IMR-90 (cell line): Measurements from ENCODE around the gene SIGLEC15. TPM values are rescaled to one million over a fixed set of nuclear protein-coding genes. Genes with fewer than 3 reads are reported as not detected.

Experiments
- ATAC-seq: fragments of 200-7000 bp; cut with Tn5 transposase; 2 replicates; pipeline ENCODE4 v1.9.1; 2020; ENCODE audit warnings: low read depth, mild to moderate bottlenecking, moderate library complexity
- BruUV-seq: library from RNA; stranded (reverse); fragments of 400-500 nt; replicated peaks from 2 replicates; lab custom pipeline; 2021; lab: Mats Ljungman, UMichigan
- CTCF ChIA-PET: fragments of 300-600 bp; formaldehyde crosslinking; extraction: SDS; loops from one replicate; lab custom pipeline; 2021; ENCODE audit warnings: antibody characterized with exemption; lab: Yijun Ruan, JAX
- POLR2A ChIA-PET: fragments of 300-600 bp; sonication (Branson Sonifier 250); formaldehyde crosslinking; loops from one replicate; lab custom pipeline; 2022; ENCODE audit warnings: antibody characterized with exemption; ENCODE audit not compliant: unreplicated experiment; lab: Charles Lee
- DNase-seq: peaks from one replicate; pipeline ENCODE4 v3.0.0; 2013
- H2AFZ ChIP-seq: replicated peaks from 2 replicates; pipeline ENCODE3; 2013; ENCODE audit warnings: low read length, mild to moderate bottlenecking; ENCODE audit not compliant: poor library complexity
- H2AK5ac ChIP-seq: 2 replicates; pipeline ENCODE4 v1.6.1; 2013; ENCODE audit warnings: low read depth, low read length, inconsistent platforms
- H2AK9ac ChIP-seq: replicated peaks from 2 replicates; pipeline ENCODE3; 2013; ENCODE audit warnings: mild to moderate bottlenecking, low read depth, low read length, moderate library complexity; ENCODE audit not compliant: poor library complexity
- H2BK120ac ChIP-seq: 2 replicates; pipeline ENCODE4 v1.6.1; 2013; ENCODE audit warnings: low read depth, low read length, inconsistent platforms
- H2BK15ac ChIP-seq: 3 replicates; pipeline ENCODE4 v1.6.1; 2013; ENCODE audit warnings: low read depth, low read length, inconsistent platforms
- H2BK20ac ChIP-seq: 2 replicates; pipeline ENCODE4 v1.6.1; 2013; ENCODE audit warnings: low read depth, mild to moderate bottlenecking, inconsistent platforms, low read length, moderate library complexity
- H2BK5ac ChIP-seq: 2 replicates; pipeline ENCODE4 v1.6.1; 2013; ENCODE audit warnings: mild to moderate bottlenecking, low read depth, low read length, inconsistent platforms; ENCODE audit not compliant: poor library complexity, severe bottlenecking
- H3K14ac ChIP-seq: replicated peaks from 2 replicates; pipeline ENCODE4 v1.6.1; 2013; ENCODE audit warnings: low read depth, low read length, inconsistent platforms
- H3K18ac ChIP-seq: 2 replicates; pipeline ENCODE4 v1.6.1; 2013; ENCODE audit warnings: low read depth, low read length, control low read depth
- H3K23ac ChIP-seq: 2 replicates; pipeline ENCODE4 v1.6.1; 2013; ENCODE audit warnings: low read depth, low read length, inconsistent platforms
- H3K27ac ChIP-seq: 2 replicates; pipeline ENCODE4 v1.5.1; 2013; ENCODE audit warnings: mild to moderate bottlenecking, control low read depth, low read length; ENCODE audit not compliant: insufficient read depth
- H3K27me3 ChIP-seq: 2 replicates; pipeline ENCODE4 v1.6.1; 2013; ENCODE audit warnings: low read length; ENCODE audit not compliant: control insufficient read depth, insufficient read depth
- H3K36me3 ChIP-seq: 2 replicates; pipeline ENCODE4 v1.6.1; 2013; ENCODE audit warnings: low read length, mixed read lengths; ENCODE audit not compliant: control insufficient read depth, insufficient read depth
- H3K4ac ChIP-seq: 2 replicates; pipeline ENCODE4 v1.6.1; 2013; ENCODE audit warnings: low read depth, low read length, inconsistent platforms
- H3K4me1 ChIP-seq: 2 replicates; pipeline ENCODE4 v1.6.1; 2013; ENCODE audit warnings: low read length, mixed read lengths; ENCODE audit not compliant: control insufficient read depth, insufficient read depth
- H3K4me2 ChIP-seq: 2 replicates; pipeline ENCODE4 v1.6.1; 2013; ENCODE audit warnings: low read depth, mild to moderate bottlenecking, control low read depth, low read length, moderate library complexity
- H3K4me3 ChIP-seq: 2 replicates; pipeline ENCODE4 v1.5.1; 2013; ENCODE audit warnings: low read depth, mild to moderate bottlenecking, control low read depth, low read length, moderate library complexity; ENCODE audit not compliant: insufficient read depth
- H3K56ac ChIP-seq: 2 replicates; pipeline ENCODE4 v1.6.1; 2013; ENCODE audit warnings: low read length, inconsistent platforms; ENCODE audit not compliant: insufficient read depth; ENCODE audit errors: extremely low read depth
- H3K79me1 ChIP-seq, 2 experiments: 2 replicates each; pipeline ENCODE4 v1.6.1; 2013; ENCODE audit warnings: low read length in 2 of 2, inconsistent platforms in 1 of 2, low read depth in 1 of 2
- H3K9ac ChIP-seq: 2 replicates; pipeline ENCODE4 v1.6.1; 2013; ENCODE audit warnings: low read depth, low read length, control low read depth
- H3K9me1 ChIP-seq: 2 replicates; pipeline ENCODE4 v1.6.1; 2013; ENCODE audit warnings: low read length, inconsistent platforms; ENCODE audit not compliant: insufficient read depth
- H3K9me3 ChIP-seq: 2 replicates; pipeline ENCODE4 v1.6.1; 2013; ENCODE audit warnings: low read length; ENCODE audit not compliant: control insufficient read depth, insufficient read depth
- H4K20me1 ChIP-seq: 2 replicates; pipeline ENCODE4 v1.6.1; 2013; ENCODE audit warnings: low read length, inconsistent platforms; ENCODE audit not compliant: insufficient read depth
- H4K5ac ChIP-seq: 2 replicates; pipeline ENCODE4 v1.6.1; 2013; ENCODE audit warnings: mild to moderate bottlenecking, low read depth, low read length, control low read depth
- H4K8ac ChIP-seq, 2 experiments: 2 replicates each; pipeline ENCODE4 v1.6.1; 2013; ENCODE audit warnings: low read depth in 2 of 2, low read length in 2 of 2, control low read depth in 1 of 2, inconsistent platforms in 1 of 2
- H4K91ac ChIP-seq: 2 replicates; pipeline ENCODE4 v1.6.1; 2013; ENCODE audit warnings: low read depth, low read length, inconsistent platforms; ENCODE audit not compliant: insufficient read depth
- BHLHE40 ChIP-seq: fragments of 150-350 bp; IDR thresholded peaks from 2 replicates; pipeline ENCODE4 v1.6.1; 2016; ENCODE audit warnings: mild to moderate bottlenecking, low read depth, low read length
- CEBPB ChIP-seq: IDR thresholded peaks from 2 replicates; pipeline ENCODE4 v1.6.1; 2012; ENCODE audit warnings: low read depth, low read length, improper control_type of control experiment
- CHD1 ChIP-seq: IDR thresholded peaks from 2 replicates; pipeline ENCODE4 v1.6.1; 2012; ENCODE audit warnings: low read depth, low read length, improper control_type of control experiment
- FOS ChIP-seq: fragments of 150-350 bp; IDR thresholded peaks from 2 replicates; pipeline ENCODE4 v1.6.1; 2016; ENCODE audit warnings: low read depth, low read length
- MAFK ChIP-seq: IDR thresholded peaks from 2 replicates; pipeline ENCODE4 v1.6.1; 2012; ENCODE audit warnings: low read depth, low read length, improper control_type of control experiment
- MAZ ChIP-seq: IDR thresholded peaks from 2 replicates; pipeline ENCODE4 v1.6.1; 2012; ENCODE audit warnings: low read depth, mild to moderate bottlenecking, low read length, improper control_type of control experiment, moderate library complexity, borderline replicate concordance
- MXI1 ChIP-seq: IDR thresholded peaks from 2 replicates; pipeline ENCODE4 v1.6.1; 2012; ENCODE audit warnings: low read depth, mild to moderate bottlenecking, low read length, moderate library complexity, borderline replicate concordance
- NFE2L2 ChIP-seq: fragments of 150-350 bp; IDR thresholded peaks from 2 replicates; pipeline ENCODE4 v1.6.1; 2016; ENCODE audit warnings: low read depth, mild to moderate bottlenecking, low read length
- POLR2A ChIP-seq: IDR thresholded peaks from 2 replicates; pipeline ENCODE4 v1.6.1; 2012; ENCODE audit warnings: mild to moderate bottlenecking, low read depth, low read length
- RAD21 ChIP-seq: IDR thresholded peaks from 2 replicates; pipeline ENCODE4 v1.6.1; 2012; ENCODE audit warnings: low read length, improper control_type of control experiment
- RCOR1 ChIP-seq: IDR thresholded peaks from 2 replicates; pipeline ENCODE4 v1.6.1; 2012; ENCODE audit warnings: mild to moderate bottlenecking, low read length, improper control_type of control experiment; ENCODE audit not compliant: insufficient replicate concordance
- RFX5 ChIP-seq: IDR thresholded peaks from 2 replicates; pipeline ENCODE4 v1.8.0; 2012; ENCODE audit warnings: low read depth, mild to moderate bottlenecking, low read length, moderate library complexity
- SMC3 ChIP-seq: fragments of 150-350 bp; IDR thresholded peaks from 2 replicates; pipeline ENCODE4 v1.6.1; 2016; ENCODE audit warnings: low read depth, mild to moderate bottlenecking, antibody characterized with exemption, low read length, moderate library complexity
- WGBS, 2 experiments: methylation state at CpG; one replicate each; pipeline versions ENCODE4 v1.1.5 to v1.1.7; 2013; ENCODE audit warnings: missing lambda C conversion rate in 2 of 2; ENCODE audit not compliant: insufficient read length in 1 of 2; ENCODE audit errors: extremely low coverage in 2 of 2; 5-methylcytosine and 5-hydroxymethylcytosine counted together
- dilution Hi-C: fragments of 300-500 bp; cut with HindIII; formaldehyde crosslinking; loops from one replicate; pipeline ENCODE4 v1.14.3; 2018; ENCODE audit warnings: low sequenced_read_pairs; ENCODE audit not compliant: unreplicated experiment
- in situ Hi-C: fragments of 300-500 bp; cut with MboI; formaldehyde crosslinking; loops from 3 replicates; pipeline ENCODE4 v1.14.3; 2019; ENCODE audit warnings: low sequenced_read_pairs, inconsistent platforms, mixed read lengths
- intact Hi-C: fragments of 100-400 bp; cut with micrococcal nuclease; formaldehyde crosslinking; loops from 2 replicates; pipeline ENCODE4 v1.10.0; 2022
- polyA plus RNA-seq, 3 experiments: library from polyadenylated mRNA; depleted of rRNA; stranded (reverse); fragments of >200 nt; gene quantifications; 2 replicates each; pipeline ENCODE4 v1.2.3, GENCODE V29; 2012; ENCODE audit warnings: low replicate concordance in 1 of 3
- total RNA-seq: library from RNA; depleted of rRNA; stranded (reverse); fragments of >200 nt; gene quantifications from 2 replicates; pipeline ENCODE4 v1.2.3, GENCODE V29; 2012
- TF ChIP-seq, protein P1 (sequence below): fragments of 150-350 bp; IDR thresholded peaks from 2 replicates; pipeline ENCODE4 v1.6.1; 2017; ENCODE audit warnings: mild to moderate bottlenecking, antibody characterized with exemption, low read length, low read depth
- TF ChIP-seq, protein P2 (sequence below): conservative IDR thresholded peaks from 2 replicates; pipeline ENCODE4 v1.5.1; 2012; ENCODE audit warnings: mild to moderate bottlenecking, low read depth, low read length, improper control_type of control experiment
- TF ChIP-seq, protein P3 (sequence below): fragments of 150-350 bp; IDR thresholded peaks from 2 replicates; pipeline ENCODE4 v1.6.1; 2016; ENCODE audit warnings: low read depth, mild to moderate bottlenecking, low read length, moderate library complexity, borderline replicate concordance

Gene SIGLEC15
- total and polyA plus RNA-seq, 2 of the 4 experiments (the other 2 are of a cell fraction): 1.1 to 1.8 TPM

DNA sequence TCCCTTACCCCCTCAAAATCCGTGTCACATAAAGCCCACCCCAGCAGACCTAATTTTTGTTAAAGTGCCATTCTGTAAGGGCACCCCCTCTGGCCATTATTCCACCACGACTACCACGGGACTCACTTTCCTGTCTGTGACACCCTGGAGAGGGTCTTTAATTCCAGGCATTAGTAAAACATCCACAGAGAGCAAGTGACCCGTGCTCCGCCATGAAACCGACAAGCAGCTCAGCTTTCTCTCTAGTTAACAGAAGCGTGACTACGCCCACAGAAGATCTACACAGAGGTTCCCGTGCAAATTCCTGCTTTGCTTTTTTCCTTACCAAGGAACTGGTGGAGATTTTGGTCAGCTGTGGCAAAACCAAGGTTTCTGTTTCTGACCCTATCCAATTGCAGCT, 4.4 kb downstream of the SIGLEC15 start:
- Histone ChIP-seq H2BK20ac (peak overlapping the region; percentile 99), H2BK120ac (peak overlapping the region; percentile 99), H3K27ac (no peak overlapping the region), H3K36me3 (no peaks in the 10 kb centered on the region), H3K4me1 (peaks cover 23% of the 10 kb centered on the region), H3K9ac (no peak overlapping the region), H2AK9ac (peak overlapping the region; percentile 92), H2BK5ac (peak overlapping the region; percentile 98), H3K4me3 (no peak overlapping the region), H2BK15ac (peak overlapping the region; percentile 97; the same call in 1 of the 3 replicates), H2AK5ac (peak overlapping the region; percentile 100), H4K91ac (peak overlapping the region; percentile 98), H3K27me3 (no peaks in the 10 kb centered on the region), H3K9me1 (peaks cover 38% of the 10 kb centered on the region), H3K4ac (peak overlapping the region; percentile 99), H4K20me1 (no peaks in the 10 kb centered on the region), H2AFZ (peak overlapping the region; percentile 76), H3K79me1 (peaks cover 0 to 16% of the 10 kb centered on the region in 2 experiments; a peak in 2 of 4 replicates), H3K9me3 (no peaks in the 10 kb centered on the region), H3K18ac (no peak overlapping the region), H4K5ac (peak overlapping the region; percentile 53; the same call in 1 of the 2 replicates), H3K23ac (no peak overlapping the region), H3K56ac (no peak overlapping the region), H3K4me2 (no peak overlapping the region), H3K14ac (peak overlapping the region; percentile 50; the same call in 1 of the 2 replicates), H4K8ac (peak overlapping the region; percentile 7 to 99; a peak in 3 of 4 replicates)
- dilution Hi-C loops: no loop called here
- ATAC-seq (no peak), DNase-seq (no peak)
- ChIA-PET CTCF (interaction anchor here (0.7 to 0.9 kb wide), 2 partner anchors 21 to 55 kb away, joined by 3 to 4 read pairs; no protein-coding TSS in a partner anchor), POLR2A (no interaction called here)
- 67% methylated on average over 1 of the region's 9 CpGs; no CpG with 5 or more reads in 1 of the 2 experiments for WGBS, 2 experiments
- BruUV-seq: no TSS peak
- intact Hi-C loops: no loop called here
- in situ Hi-C loops: no loop called here
- TF ChIP-seq, protein P1, sequence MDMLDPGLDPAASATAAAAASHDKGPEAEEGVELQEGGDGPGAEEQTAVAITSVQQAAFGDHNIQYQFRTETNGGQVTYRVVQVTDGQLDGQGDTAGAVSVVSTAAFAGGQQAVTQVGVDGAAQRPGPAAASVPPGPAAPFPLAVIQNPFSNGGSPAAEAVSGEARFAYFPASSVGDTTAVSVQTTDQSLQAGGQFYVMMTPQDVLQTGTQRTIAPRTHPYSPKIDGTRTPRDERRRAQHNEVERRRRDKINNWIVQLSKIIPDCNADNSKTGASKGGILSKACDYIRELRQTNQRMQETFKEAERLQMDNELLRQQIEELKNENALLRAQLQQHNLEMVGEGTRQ: no peak
- TF ChIP-seq, protein P2, sequence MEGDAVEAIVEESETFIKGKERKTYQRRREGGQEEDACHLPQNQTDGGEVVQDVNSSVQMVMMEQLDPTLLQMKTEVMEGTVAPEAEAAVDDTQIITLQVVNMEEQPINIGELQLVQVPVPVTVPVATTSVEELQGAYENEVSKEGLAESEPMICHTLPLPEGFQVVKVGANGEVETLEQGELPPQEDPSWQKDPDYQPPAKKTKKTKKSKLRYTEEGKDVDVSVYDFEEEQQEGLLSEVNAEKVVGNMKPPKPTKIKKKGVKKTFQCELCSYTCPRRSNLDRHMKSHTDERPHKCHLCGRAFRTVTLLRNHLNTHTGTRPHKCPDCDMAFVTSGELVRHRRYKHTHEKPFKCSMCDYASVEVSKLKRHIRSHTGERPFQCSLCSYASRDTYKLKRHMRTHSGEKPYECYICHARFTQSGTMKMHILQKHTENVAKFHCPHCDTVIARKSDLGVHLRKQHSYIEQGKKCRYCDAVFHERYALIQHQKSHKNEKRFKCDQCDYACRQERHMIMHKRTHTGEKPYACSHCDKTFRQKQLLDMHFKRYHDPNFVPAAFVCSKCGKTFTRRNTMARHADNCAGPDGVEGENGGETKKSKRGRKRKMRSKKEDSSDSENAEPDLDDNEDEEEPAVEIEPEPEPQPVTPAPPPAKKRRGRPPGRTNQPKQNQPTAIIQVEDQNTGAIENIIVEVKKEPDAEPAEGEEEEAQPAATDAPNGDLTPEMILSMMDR: no peak
- no peak for TF ChIP-seq RAD21
- no peak for TF ChIP-seq RCOR1
- TF ChIP-seq CHD1: no peak
- no peak for TF ChIP-seq POLR2A
- no peak for TF ChIP-seq MAFK
- TF ChIP-seq FOS: no peak
- TF ChIP-seq MAZ: no peak
- no peak for TF ChIP-seq RFX5
- TF ChIP-seq NFE2L2: no peak
- no peak for TF ChIP-seq BHLHE40
- TF ChIP-seq MXI1: no peak
- TF ChIP-seq SMC3: no peak
- TF ChIP-seq CEBPB: no peak
- TF ChIP-seq, protein P3, sequence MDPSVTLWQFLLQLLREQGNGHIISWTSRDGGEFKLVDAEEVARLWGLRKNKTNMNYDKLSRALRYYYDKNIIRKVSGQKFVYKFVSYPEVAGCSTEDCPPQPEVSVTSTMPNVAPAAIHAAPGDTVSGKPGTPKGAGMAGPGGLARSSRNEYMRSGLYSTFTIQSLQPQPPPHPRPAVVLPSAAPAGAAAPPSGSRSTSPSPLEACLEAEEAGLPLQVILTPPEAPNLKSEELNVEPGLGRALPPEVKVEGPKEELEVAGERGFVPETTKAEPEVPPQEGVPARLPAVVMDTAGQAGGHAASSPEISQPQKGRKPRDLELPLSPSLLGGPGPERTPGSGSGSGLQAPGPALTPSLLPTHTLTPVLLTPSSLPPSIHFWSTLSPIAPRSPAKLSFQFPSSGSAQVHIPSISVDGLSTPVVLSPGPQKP: no peak
